T-helper 2 cell (primary cell): ENCODE data around the gene LMOD1.
"Not testable (repeated sequence)": the region's sequence is repeated elsewhere in the genome, so short reads cannot be mapped to it uniquely, and the experiment has no call there.

Experiments
- DNase-seq, 5 experiments: peaks; one replicate each; pipeline versions ENCODE4 v3.0.0 to v3.0.0-alpha.2; 2012 to 2022

Gene LMOD1

DNA sequence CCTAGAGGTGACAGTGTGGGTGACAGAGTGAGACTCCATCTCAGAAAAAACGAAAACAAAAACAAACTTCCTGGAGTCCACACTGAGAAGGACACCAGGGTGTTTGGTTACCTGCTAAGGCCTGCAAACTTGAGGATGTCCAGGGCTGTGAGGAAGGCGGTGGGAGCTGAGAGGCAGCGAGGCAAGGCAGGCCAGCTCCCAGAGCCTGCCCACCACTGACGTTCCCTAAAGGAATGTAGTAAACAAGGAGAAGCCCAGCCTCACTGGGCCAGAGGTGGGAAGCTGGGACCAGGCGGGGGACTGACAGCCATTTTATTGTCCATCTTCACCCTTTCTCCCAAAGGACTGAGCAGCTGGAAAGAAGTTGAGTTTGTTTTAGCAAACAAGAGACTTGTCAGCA is 33.5 kb downstream of the LMOD1 start:
- DNase-seq = no peak

DNA sequence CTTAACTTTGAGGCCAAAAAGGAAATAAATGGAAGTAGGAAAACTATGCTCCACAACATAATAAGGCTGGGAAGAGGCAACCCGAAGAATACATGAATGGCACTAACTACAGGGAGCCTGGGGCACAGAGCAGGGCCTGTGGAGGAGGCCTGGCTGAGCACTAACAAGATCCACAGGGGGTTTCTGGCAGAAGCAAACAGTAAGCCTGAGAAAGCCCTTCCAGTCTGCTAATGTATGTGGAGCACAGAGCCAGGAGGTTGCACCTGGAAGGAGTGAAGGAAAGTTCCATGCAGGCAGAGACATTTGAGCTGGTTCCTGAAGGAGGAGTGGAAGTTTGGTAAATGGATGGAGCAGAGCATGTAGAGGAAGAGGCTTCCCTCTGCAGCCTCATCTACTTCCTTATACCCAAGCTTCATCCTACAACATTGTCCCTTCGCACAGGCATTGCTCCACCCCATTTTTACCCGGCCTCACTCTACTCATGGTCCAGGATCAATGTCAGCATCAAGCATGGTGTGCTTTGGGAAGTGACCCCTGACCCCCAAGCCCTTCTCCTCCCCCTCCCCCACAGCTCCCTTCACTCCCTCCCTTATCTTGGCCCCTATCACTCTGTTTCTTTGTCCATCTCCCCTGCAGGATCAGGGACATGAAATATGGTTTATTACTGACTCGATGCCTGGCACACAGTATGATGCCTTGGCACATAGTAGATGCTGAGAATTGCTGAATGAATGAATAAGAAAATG is 34.3 kb downstream of the LMOD1 start:
- DNase-seq = no peak

DNA sequence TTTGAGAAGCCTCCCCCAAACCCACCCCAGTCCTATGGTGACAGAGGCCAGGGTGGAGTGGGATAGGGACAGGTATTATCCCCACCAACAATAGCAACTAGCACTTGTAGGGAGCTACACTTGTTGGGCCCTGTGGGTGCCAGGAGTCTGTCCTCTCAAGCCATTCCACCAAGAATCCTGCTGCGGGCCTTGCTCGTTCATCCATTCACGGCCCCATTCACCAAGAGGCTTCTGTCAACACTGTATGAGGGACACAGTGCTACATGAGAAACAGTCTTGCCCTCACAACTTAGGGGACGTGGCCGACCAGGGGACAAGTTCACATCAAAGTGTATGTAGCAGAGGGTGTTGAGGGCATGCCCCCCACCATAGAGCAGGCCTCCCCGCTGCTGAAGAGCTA is 38.7 kb downstream of the LMOD1 start:
- DNase-seq = no peak

DNA sequence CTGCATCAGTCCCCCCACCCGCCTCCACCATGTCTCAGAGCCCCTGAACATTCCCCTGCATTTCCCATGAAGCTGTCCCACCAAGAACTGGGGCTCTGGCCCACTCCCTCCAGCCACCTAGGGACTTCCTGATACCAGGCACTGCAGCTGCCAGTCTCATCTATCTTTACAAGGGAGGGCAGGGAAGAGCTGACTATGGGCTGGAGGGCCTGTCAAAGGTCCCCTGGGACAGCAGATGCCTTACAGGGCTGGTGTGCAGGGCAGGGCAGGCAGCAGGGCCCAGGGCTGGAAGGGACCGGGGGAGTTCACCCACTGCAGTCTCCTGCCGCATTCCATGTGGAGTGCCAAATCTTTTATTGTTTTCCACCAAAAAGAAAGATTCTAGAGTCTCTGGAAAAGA is 40.0 kb downstream of the LMOD1 start:
- DNase-seq = no peak

DNA sequence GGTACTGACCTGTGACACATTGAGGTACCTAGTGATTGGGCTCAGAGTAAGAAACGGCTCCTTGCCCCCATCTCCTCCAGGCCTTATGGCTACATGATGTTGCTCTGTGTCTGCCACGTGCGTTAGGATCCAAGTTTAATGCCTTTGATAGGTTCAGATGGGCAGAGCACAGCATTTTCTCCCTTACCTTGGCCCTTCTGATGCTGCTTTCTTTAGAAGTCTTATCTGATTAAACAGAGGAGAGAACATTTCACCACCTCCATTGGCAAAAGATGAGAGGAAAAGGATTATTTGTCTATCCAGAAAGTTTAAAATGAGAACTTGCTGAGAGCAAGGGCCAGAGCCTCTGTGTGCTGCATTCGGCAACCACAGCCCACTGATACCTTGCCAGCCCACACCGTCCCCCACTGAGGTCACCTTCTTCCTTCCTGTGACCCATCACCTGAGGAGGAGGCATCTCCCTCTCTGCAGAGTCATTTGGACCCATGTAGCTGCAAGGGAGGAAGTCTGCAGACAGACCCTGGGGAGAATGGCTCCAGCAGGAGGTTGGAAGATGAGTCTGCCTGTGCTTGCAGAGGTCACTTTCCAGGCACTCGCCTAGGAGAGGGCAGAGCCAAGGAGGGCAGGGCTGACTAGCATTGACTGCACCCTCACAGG is 41.0 kb downstream of the LMOD1 start:
- peak in 1 of 5 experiments; percentile 48 for DNase-seq

DNA sequence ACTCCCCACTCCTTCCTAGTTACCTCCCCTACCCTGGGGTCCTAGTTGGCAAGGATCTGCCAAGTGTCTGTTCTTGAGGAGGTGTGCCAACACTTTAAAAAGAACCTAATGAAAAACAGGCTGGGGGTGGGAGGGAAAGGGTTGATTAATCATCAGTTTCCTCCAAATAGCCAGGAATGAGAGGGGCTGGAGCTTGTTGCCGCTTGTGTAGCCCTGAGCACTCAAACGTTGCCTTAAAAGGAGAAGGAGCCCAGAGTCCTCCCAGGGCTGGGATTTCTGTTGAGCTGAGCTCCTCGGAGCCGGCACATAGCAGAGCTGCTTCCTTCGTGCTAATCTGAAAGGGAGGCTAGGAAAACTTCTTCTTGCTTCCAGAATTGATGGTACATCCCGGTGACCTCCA is 41.8 kb downstream of the LMOD1 start:
- DNase-seq = no peak

DNA sequence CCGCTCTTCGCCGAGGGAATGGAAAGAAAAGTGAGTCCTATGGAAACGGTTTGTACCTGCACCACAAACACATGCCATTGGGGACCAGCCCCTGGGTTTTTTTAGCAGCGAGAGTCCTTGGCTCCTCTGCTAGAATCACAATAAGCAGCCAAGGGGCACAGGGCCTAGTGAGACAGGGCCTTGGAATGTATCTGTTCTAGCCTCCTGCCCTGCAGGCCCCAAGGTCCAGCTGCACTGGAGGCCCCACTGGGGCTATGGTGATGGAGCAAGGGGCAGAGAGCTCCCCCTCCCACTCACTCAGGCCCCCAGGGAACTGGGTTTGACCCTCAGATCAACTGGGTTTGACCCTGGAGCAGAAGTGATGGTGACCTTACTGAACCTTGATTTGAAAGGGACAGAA is 43.2 kb downstream of the LMOD1 start:
- no peak for DNase-seq

DNA sequence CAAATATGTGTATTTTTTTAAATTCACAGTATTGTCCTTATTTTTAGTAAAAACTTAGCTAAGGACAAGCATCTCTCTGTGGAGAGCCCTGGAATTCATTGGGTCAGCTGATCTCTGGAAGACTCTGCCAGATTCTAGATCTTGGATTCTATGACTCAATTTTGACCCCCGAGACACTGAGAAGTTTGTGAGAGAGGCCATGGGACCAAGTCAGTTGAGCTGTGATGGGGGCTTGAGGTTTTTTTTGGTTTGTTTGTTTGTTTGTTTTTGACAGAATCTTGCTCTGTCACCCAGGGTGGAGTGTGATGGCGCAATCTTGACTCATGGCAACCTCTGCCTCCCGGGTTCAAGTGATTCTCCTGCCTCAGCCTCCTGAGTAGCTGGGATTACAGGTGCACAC is 44.1 kb downstream of the LMOD1 start:
- DNase-seq = no peak

DNA sequence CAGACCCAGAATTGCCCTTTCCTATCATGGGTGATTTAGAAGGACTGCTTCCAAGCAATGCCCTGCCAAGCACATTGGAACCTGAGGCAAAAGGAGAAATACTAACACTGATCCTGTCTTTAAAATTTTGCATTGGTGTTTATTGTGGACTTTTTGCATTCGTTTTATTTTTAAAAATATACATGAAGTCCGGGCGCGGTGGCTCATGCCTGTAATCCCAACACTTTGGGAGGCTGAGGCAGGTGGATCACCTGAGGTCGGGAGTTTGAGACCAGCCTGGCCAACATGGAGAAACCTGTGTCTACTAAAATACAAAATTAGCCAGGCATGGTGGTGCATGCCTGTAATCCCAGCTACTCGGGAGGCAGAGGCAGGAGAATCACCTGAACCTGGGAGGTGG is 45.3 kb downstream of the LMOD1 start:
- DNase-seq = not testable (repeated sequence)

DNA sequence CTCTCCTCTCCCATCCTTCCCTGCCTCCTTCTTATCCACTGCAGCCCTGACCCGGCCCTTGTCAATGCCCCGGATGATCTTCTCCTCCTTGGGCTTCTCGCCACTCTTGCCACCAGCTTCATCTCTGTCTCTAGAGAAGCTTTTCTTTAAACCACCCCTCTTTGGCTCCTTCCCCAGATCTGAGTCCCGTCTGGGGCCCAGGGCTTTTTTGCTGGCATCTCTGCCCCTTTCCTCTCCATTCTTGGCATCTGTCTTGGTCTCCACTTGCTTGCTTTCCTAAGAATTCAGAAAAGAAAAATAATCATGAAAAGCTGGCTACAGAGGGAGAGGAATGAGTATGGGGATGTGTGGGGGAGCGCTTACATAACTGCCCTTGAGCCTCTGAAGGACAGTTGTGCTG is 45.9 kb downstream of the LMOD1 start:
- DNase-seq = no peak

DNA sequence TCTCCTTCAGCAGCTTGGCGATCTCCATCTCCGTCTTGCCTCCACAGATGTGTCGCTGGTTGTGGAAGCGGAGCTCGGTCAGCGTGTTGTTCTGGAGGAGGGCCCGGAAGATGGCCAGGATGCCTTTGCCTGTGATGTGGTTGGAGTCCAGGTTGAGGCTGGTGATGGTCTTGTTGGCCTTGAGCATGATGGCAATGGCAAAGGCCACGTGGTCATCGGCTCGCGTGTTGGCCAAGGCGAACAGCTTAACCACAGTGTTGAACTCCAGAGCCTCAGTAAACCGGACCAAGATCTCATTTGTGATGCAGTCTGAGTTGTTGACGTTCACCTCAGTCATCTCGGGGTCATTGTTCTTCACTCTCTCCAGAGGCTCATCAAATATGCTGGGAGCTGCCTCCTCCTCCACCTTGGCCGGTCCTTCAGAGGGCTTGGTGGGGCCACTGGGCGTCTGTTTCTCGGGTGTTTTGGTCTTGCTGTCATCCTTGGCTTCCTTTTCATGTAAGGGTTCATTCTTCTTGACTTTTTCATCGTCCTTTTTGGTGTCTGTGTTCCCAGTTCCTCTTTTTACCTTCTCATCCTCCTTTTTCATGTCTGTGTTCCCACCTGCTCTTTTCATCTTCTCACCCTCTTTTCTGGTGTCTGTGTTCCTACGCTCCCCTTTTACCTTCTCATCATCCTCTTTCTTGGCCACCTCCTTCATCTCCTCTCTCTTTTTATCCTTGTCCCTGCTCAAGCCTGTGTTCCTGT is 46.5 kb downstream of the LMOD1 start:
- no peak for DNase-seq

DNA sequence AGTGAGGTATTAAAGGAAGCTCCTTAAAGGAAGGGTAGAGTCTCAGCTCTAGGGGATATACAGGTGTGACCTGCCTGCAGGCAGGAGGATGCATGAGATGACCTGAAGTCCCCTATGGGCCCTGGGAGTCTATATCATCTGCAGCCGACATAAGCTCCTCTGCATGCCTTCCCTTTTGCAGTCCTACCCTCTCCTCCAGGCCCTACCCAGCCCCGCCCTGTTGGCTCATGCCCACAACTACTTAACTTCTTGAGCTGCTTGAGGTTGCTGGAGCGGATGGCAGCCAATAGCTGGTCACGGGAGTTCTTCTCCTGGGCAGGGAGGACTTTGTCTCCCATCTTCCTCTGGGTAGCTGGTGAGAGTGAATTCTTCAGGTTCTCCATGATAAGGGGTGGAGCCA is 47.4 kb downstream of the LMOD1 start:
- DNase-seq = no peak

DNA sequence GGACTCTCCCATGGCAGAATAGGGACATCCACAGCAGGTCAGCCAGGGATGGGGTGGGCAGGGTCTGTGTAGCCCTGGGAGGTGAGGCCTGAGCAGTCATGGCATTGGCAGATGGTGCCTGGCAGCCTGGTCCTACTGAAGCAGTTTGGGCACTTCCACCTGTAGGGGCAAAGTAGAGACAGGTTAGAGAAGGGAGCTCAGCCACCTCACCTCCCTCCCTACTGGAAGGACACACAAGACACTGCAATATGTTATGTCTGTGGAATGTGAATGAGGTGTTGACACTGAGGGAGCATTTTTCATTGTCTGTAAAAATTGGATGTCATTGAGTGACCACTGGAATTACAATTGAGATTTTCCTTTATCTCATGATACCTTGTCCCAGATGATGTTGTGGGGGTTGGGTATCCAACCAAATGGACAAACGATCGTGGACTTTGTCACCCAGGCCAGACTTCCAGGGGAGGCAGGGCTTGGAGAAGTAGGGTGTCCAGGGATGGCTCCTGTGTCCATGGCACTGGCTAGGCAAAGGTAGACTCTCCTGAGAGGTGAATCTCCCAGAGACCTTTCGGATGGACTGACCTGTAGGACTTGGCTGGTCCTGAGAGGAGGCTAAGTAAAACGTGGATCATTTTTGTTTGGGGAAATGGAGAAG is 48.0 kb downstream of the LMOD1 start:
- no peak for DNase-seq

DNA sequence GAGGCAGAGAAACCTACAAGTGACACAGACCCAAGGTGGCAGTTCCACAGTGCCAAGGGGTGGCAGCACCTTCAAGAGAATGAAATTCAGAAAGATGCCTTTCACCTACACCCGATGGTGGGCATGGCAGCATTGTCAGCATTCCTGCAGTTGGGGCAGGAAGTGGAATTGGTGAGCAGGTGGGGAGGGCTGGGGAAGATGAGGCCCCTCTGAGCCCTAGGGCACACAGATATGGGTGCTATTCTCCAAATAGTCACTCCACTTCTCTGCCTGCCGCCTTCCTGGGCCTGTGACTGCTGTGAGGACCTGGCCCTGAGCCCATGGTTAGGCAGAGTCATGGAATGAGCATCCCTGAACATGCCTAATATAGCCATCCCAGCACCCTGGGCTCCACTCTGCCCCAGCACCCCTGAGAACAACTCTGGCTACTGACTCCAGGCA is 49.4 kb downstream of the LMOD1 start:
- no peak for DNase-seq

DNA sequence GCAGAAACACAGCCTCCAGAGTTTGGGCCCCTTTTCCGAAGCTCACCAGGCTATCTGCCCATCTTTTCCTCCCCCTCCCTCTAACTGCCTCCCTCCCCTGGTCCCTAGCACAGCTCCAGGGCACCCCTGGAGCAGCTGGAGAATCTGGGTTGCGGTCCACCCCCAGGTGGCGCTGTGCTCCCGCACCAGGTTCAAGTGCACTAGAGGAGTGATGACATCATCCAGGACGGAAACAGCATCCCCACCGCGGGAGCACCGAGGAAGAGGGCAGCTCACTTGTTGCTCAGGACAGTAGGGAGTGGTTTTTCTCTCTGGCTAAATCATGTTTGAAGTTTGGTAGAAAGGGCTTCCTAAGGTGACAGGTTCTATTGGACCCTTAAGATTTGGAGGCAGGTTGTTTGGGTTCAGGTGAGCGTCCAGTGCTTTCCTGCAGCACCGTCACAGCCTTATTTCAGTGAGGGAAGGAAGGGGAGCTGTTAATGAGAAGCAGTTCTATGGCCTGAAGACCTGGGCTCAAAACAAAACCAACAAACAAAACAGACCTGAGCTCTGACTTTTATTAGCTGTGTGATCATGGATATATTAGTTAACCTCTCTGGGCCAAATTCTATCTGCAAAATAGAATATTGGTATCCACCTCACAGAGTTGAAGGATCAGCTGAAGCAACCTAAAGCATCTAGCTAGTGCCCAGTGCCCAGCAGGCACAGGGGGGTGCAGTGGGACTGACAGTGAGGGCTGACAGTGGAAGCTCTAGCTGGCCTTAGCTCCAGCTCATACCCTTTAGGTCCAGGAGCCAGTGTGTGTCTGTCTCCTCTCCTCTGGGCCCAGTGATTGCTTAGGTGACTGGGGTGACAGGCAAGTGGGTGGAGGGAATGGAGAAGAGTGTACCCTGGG is 50.2 kb downstream of the LMOD1 start:
- peak; percentile 53 to 85 (median 69) for DNase-seq

DNA sequence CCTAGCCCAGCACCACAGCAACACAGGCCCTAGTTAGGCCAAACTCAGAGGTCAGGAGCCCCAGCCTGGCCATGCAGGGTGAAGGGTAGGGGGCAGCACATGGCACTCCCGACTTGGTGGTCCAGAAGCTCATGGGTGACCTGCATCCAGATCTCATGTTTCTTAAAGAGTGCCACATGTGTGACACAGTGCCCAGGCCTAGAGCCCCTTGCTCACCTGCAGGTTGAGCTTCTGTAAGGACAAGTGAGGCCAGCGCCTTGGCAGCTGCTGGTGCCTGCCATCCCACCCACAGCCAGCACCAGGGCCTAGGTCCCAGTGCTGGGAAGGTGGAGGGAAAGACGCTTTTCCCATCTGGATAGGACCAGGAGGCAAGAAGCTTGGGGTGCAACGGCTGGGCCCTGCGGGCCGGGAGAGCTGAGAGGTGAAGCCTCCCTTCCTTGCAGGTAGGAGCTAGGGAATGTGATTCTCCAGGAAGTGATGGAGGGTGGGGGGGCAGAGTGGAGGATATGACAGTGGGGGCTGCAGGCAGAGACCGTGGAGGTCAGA is 51.2 kb downstream of the LMOD1 start:
- no peak for DNase-seq

DNA sequence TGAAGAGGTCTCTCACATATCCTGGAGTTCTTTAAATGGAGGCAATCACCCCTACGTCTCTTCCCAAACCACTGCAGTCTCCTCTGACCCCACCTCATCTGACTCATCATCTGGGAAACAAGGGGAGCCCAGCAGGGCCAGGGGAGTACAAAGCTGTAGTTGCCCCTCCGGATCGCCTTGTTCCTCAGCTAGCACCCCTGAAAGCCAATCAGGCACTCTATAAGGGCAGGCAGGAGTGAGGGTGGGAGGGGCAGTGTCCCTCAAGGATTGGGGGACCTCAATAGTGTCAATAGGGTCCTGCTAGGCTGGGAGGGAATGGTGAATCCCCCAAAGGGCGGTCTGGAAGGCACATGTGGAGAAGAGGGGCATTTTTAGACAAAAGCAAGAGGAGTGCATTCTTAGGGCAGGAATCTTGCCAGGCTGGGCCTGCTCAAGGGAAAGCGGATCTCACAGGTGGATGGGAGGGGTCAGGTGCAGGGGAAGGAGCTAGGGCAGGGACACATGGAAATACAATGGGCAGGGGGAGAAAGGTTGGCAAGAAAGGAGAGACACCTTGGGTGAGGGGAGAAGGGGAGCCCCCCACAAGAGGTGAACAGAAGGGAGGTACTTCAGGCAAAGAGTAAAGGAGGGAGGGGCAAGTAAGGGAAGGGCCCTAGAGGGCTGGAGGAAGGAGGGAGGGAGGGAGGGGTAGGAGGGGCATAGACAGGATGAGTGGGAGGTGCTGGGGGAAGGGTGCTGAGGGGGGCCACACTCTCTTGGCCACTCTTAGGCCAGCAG is 51.8 kb downstream of the LMOD1 start:
- no peak for DNase-seq

DNA sequence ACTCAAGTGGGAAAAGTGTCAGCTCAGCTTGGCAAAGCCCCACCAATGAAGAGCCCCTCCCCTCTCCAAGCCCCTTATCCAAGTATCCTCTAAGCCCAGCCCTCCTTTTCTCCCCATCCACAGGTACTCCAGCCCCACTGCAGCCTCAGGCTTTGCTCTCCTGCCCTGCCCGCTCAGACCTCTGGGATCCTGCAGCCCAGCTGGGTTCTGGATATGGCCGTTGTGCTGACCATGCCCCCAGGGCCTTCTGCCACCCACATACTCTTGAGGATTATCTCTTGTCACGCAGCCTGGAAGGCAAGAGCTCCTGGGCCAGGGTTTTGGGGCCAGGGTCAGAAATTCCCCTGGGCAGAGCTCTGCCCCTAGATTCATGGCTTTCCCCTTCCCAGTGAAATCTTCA is 52.9 kb downstream of the LMOD1 start:
- DNase-seq = no peak

DNA sequence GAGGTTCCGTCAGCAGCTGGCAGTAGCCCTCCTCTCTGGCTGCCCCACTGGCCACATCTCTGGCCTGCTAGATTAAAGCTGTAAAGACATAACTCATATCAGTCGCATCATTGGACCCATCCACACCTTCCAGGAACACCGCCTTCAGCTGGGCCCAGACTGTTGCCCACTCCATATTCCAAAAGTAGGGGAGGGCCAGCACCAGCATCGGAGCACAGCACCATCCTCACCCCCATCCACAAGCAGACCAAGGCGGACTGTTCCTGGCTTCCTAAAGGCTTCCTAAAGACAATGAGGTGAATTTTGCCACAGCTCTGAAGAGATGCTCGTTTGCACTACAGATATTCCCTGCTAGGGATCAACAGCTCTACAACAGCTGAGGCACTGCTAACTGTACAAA is 54.1 kb downstream of the LMOD1 start:
- DNase-seq = no peak

DNA sequence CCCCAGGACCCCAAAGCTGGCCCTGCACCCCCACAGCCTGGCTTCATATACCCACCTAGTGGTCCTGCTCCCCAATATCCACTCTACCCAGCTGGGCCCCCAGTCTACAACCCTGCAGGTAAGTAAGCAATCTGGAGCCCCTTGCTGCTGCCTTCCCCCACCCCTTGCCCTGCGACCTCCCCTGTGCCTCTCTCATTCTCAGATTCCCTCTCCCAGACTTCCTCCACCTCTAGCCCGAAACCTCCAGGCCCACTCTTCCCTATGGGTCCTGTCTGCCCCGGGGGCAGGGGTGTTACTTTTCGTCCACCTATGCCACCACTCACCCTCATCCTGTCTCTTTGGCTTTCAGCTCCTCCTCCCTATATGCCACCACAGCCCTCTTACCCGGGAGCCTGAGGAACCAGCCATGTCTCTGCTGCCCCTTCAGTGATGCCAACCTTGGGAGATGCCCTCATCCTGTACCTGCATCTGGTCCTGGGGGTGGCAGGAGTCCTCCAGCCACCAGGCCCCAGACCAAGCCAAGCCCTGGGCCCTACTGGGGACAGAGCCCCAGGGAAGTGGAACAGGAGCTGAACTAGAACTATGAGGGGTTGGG is 54.8 kb downstream of the LMOD1 start:
- DNase-seq = no peak
